Endothelial cell of umbilical vein (primary cell): ENCODE measurements around the gene GALNT9. TPM values are rescaled to one million over a fixed set of nuclear protein-coding genes. Genes with fewer than 3 reads are reported as not detected.

Source experiments
- BruUV-seq: library from RNA; stranded (reverse); fragments of 400-500 nt; replicated peaks from 2 replicates; lab custom pipeline; 2021; lab: Mats Ljungman, UMichigan
- CTCF ChIA-PET: fragments of 300-600, 350-600 bp; sonication (Branson Sonifier 250); formaldehyde crosslinking; loops from one replicate; lab custom pipeline; 2021; ENCODE audit warnings: antibody characterized with exemption, inconsistent platforms; lab: Charles Lee
- POLR2A ChIA-PET: fragments of 300-600, 350-600 bp; sonication (Branson Sonifier 250); formaldehyde crosslinking; loops from one replicate; lab custom pipeline; 2021; ENCODE audit warnings: antibody characterized with exemption, inconsistent platforms; lab: Charles Lee
- DNase-seq: peaks from one replicate; pipeline ENCODE4 v3.0.0-alpha.2; 2011; ENCODE audit warnings: low read depth, low spot score
- FAIRE-seq: peaks from 2 replicates; lab custom pipeline; 2011; peaks lifted over from hg19 to GRCh38; lab: Jason Lieb, UNC
- H2AFZ ChIP-seq: 2 replicates; pipeline ENCODE4 v1.6.0; 2012; ENCODE audit warnings: low read depth, low read length, control low read depth, inconsistent platforms
- H3K27ac ChIP-seq: 2 replicates; pipeline ENCODE4 v1.5.1; 2011; ENCODE audit warnings: low read depth, mild to moderate bottlenecking, control low read depth, low read length, moderate library complexity; ENCODE audit not compliant: insufficient read depth
- H3K27me3 ChIP-seq, 2 experiments: 2 replicates each; pipeline versions ENCODE4 v1.6.0 to v1.6.1; 2011; ENCODE audit warnings: low read length in 2 of 2, mixed read lengths in 1 of 2; ENCODE audit not compliant: control insufficient read depth in 2 of 2, insufficient read depth in 2 of 2
- H3K36me3 ChIP-seq, 2 experiments: 2 replicates in 1 of 2; 3 replicates in 1 of 2; pipeline ENCODE4 v1.5.1; 2011; ENCODE audit warnings: low read length in 2 of 2, mild to moderate bottlenecking in 1 of 2, moderate library complexity in 1 of 2; ENCODE audit not compliant: control insufficient read depth in 2 of 2, insufficient read depth in 2 of 2; ENCODE audit errors: extremely low read depth in 1 of 2
- H3K4me1 ChIP-seq: 3 replicates; pipeline ENCODE4 v1.5.1; 2011; ENCODE audit warnings: mild to moderate bottlenecking, low read length; ENCODE audit not compliant: control insufficient read depth, insufficient read depth; ENCODE audit errors: extremely low read depth
- H3K4me2 ChIP-seq: 2 replicates; pipeline ENCODE4 v1.6.1; 2011; ENCODE audit warnings: low read length, control low read depth, mixed read lengths; ENCODE audit not compliant: insufficient read depth
- H3K4me3 ChIP-seq, 3 experiments: fragments of 200-600 bp in 1 of 3; sonication (generic), shearing (Covaris generic) in 1 of 3; replicated peaks in 1 of 3; 2 replicates each; pipeline ENCODE4 v1.5.1; 2011 to 2016; ENCODE audit warnings: control low read depth in 3 of 3, low read length in 3 of 3, mild to moderate bottlenecking in 2 of 3, inconsistent platforms in 1 of 3, low read depth in 1 of 3, moderate library complexity in 1 of 3; ENCODE audit not compliant: insufficient read depth in 1 of 3
- H3K79me2 ChIP-seq: 2 replicates; pipeline ENCODE4 v1.6.0; 2012; ENCODE audit warnings: low read length, inconsistent platforms; ENCODE audit not compliant: control insufficient read depth, insufficient read depth
- H3K9ac ChIP-seq: replicated peaks from 2 replicates; pipeline ENCODE3; 2011; ENCODE audit warnings: low read length, control low read depth; ENCODE audit not compliant: insufficient read depth; ENCODE audit errors: extremely low read depth
- H3K9me1 ChIP-seq: replicated peaks from 3 replicates; pipeline ENCODE4 v1.6.0; 2011; ENCODE audit warnings: mild to moderate bottlenecking, low read length; ENCODE audit not compliant: control insufficient read depth, insufficient read depth; ENCODE audit errors: extremely low read depth
- H3K9me3 ChIP-seq: replicated peaks from 2 replicates; pipeline ENCODE4 v1.5.1; 2012; ENCODE audit warnings: low read length, inconsistent platforms; ENCODE audit not compliant: control insufficient read depth, insufficient read depth
- H4K20me1 ChIP-seq: replicated peaks from 2 replicates; pipeline ENCODE3; 2011; ENCODE audit warnings: mild to moderate bottlenecking, low read length; ENCODE audit not compliant: control insufficient read depth, insufficient read depth; ENCODE audit errors: extremely low read depth
- CTCF ChIP-seq, 2 donors: IDR thresholded peaks; 1 replicate in 1 of 2; 2 replicates in 1 of 2; pipeline ENCODE4 v1.5.1; 2011; ENCODE audit warnings: low read length in 2 of 2, mild to moderate bottlenecking in 2 of 2, moderate library complexity in 2 of 2, control low read depth in 1 of 2, inconsistent platforms in 1 of 2, low read depth in 1 of 2; ENCODE audit not compliant: insufficient read depth in 1 of 2; ENCODE audit errors: extremely low read depth in 1 of 2
- GATA2 ChIP-seq: IDR thresholded peaks from 2 replicates; pipeline ENCODE4 v1.7.0; 2011; ENCODE audit warnings: low read depth, mild to moderate bottlenecking, moderate library complexity, mixed read lengths, low read length; ENCODE audit not compliant: insufficient read length, insufficient read depth
- MAX ChIP-seq: IDR thresholded peaks from 2 replicates; pipeline ENCODE4 v1.6.1; 2011; ENCODE audit not compliant: insufficient read depth, insufficient read length
- dilution Hi-C: fragments of 300-500 bp; cut with MboI; formaldehyde crosslinking; loops from one replicate; pipeline ENCODE4 v1.15.0; 2019; ENCODE audit warnings: low sequenced_read_pairs; ENCODE audit not compliant: extremely low pct_ligation_motif_present
- intact Hi-C: fragments of 100-400 bp; cut with micrococcal nuclease; formaldehyde crosslinking; loops from one replicate; pipeline ENCODE4 v1.10.0; 2022
- polyA plus RNA-seq, 4 experiments: library from polyadenylated mRNA; depleted of rRNA in 3 of 4; stranded (reverse) in 3 of 4; unstranded in 1 of 4; fragments of >200 nt; gene quantifications; 2 replicates each; pipeline versions ENCODE4 v1.2.1 to v1.2.3, GENCODE V29; 2011 to 2012; ENCODE audit warnings: missing spikeins in 1 of 4
- total RNA-seq: library from RNA; stranded (reverse); gene quantifications from 2 replicates; pipeline ENCODE4 v1.2.3, GENCODE V29; 2021

Gene GALNT9
- total and polyA plus RNA-seq, 2 donors (not counting 3 experiments of a cell fraction or from before 2014, with no cell fraction given) = 0.14 to 0.73 TPM

- dilution Hi-C loops = no loop called here
- FAIRE-seq (no peak), DNase-seq (no peak)
- Histone ChIP-seq H3K9ac (no peak overlapping the region), H3K4me1 (no peaks in the 10 kb centered on the region), H4K20me1 (no peaks in the 10 kb centered on the region), H3K9me3 (no peaks in the 10 kb centered on the region), H3K79me2 (no peaks in the 10 kb centered on the region), H3K4me3 (no peak overlapping the region), H3K27me3 (no peaks in the 10 kb centered on the region), H2AFZ (no peak overlapping the region), H3K9me1 (no peaks in the 10 kb centered on the region), H3K36me3 (no peaks in the 10 kb centered on the region), H3K4me2 (no peak overlapping the region), H3K27ac (no peak overlapping the region)
- TF ChIP-seq GATA2 = no peak
- intact Hi-C loops = no loop called here
- CTCF ChIA-PET = no interaction called here
- no TSS peak for BruUV-seq
- POLR2A ChIA-PET = no interaction called here
Observed at GRCh38 chr12:132309596-132310086, 19.7 kb downstream of the GALNT9 start.

GRCh38 chr12:132308853-132309595, 20.4 kb downstream of the GALNT9 start:
- Histone ChIP-seq H3K9me3 (no peaks in the 10 kb centered on the region), H3K36me3 (no peaks in the 10 kb centered on the region), H3K4me1 (no peaks in the 10 kb centered on the region), H3K79me2 (no peaks in the 10 kb centered on the region), H4K20me1 (no peaks in the 10 kb centered on the region), H3K4me3 (no peak overlapping the region), H3K27me3 (no peaks in the 10 kb centered on the region), H2AFZ (no peak overlapping the region), H3K4me2 (no peak overlapping the region), H3K27ac (no peak overlapping the region), H3K9me1 (no peaks in the 10 kb centered on the region), H3K9ac (no peak overlapping the region)
- CTCF ChIA-PET = no interaction called here
- BruUV-seq = no TSS peak
- DNase-seq (no peak), FAIRE-seq (no peak)
- POLR2A ChIA-PET = no interaction called here
- no peak for TF ChIP-seq MAX
- no peak for TF ChIP-seq CTCF (IDR thresholded peaks at IDR 0.05; ENCODE audit: extremely low read depth in 1 of 2, insufficient read depth in 1 of 2, low read depth in 1 of 2, low read length in 2 of 2)
- intact Hi-C loops = no loop called here
- dilution Hi-C loops = no loop called here
